MM.1S (cell line): ENCODE results near the gene TECTB.

Source experiments
- DNase-seq: peaks from one replicate; pipeline ENCODE4 v3.0.0-alpha.2; 2015
- H2AFZ ChIP-seq: fragments of 300-600 bp; sonication (generic); 2 replicates; pipeline ENCODE4 v1.6.0; 2016; ENCODE audit warnings: antibody characterized with exemption, low read length
- H3F3A ChIP-seq: fragments of 300-600 bp; sonication (generic); 2 replicates; pipeline ENCODE4 v1.6.1; 2016; ENCODE audit warnings: mild to moderate bottlenecking, antibody characterized with exemption, low read length, moderate library complexity, mixed read lengths; ENCODE audit not compliant: insufficient read depth
- H3K27ac ChIP-seq: fragments of 300-600 bp; sonication (generic); 2 replicates; pipeline ENCODE4 v1.5.1; 2016; ENCODE audit warnings: mild to moderate bottlenecking, low read length
- H3K27me3 ChIP-seq: fragments of 300-600 bp; sonication (generic); replicated peaks from 2 replicates; pipeline ENCODE4 v1.6.0; 2016; ENCODE audit warnings: low read length; ENCODE audit not compliant: insufficient read depth
- H3K36me3 ChIP-seq: fragments of 300-600 bp; sonication (generic); replicated peaks from 2 replicates; pipeline ENCODE4 v1.6.1; 2016; ENCODE audit warnings: mild to moderate bottlenecking, low read length, mixed read lengths; ENCODE audit not compliant: insufficient read depth
- H3K4me1 ChIP-seq: fragments of 300-600 bp; sonication (generic); 2 replicates; pipeline ENCODE4 v1.6.1; 2016; ENCODE audit warnings: low read length, mixed read lengths
- H3K4me2 ChIP-seq: fragments of 300-600 bp; sonication (generic); 2 replicates; pipeline ENCODE4 v1.6.0; 2016; ENCODE audit warnings: low read depth, low read length
- H3K4me3 ChIP-seq: fragments of 300-600 bp; sonication (generic); 2 replicates; pipeline ENCODE4 v1.5.1; 2016; ENCODE audit warnings: low read length, mixed read lengths
- H3K79me2 ChIP-seq: fragments of 300-600 bp; sonication (generic); 2 replicates; pipeline ENCODE4 v1.6.1; 2016; ENCODE audit warnings: mixed run types, low read length, mixed read lengths
- H3K9ac ChIP-seq: fragments of 300-600 bp; sonication (generic); 2 replicates; pipeline ENCODE4 v1.6.1; 2016; ENCODE audit warnings: low read length, mixed read lengths
- H3K9me2 ChIP-seq: fragments of 300-600 bp; sonication (generic); replicated peaks from 2 replicates; pipeline ENCODE4 v1.6.1; 2016; ENCODE audit warnings: mild to moderate bottlenecking, low read length, mixed read lengths; ENCODE audit not compliant: insufficient read depth
- H3K9me3 ChIP-seq: fragments of 300-600 bp; sonication (generic); replicated peaks from 2 replicates; pipeline ENCODE4 v1.6.1; 2016; ENCODE audit warnings: mild to moderate bottlenecking, low read length, mixed read lengths; ENCODE audit not compliant: insufficient read depth
- H4K20me1 ChIP-seq: fragments of 300-600 bp; sonication (generic); 2 replicates; pipeline ENCODE4 v1.6.1; 2016; ENCODE audit warnings: mild to moderate bottlenecking, low read length, moderate library complexity, mixed read lengths; ENCODE audit not compliant: insufficient read depth
- EZH2 ChIP-seq: fragments of 300-600 bp; sonication (generic); optimal IDR thresholded peaks from 2 replicates; pipeline ENCODE3; 2017; ENCODE audit warnings: low read depth, mild to moderate bottlenecking, antibody characterized with exemption, low read length, mixed read lengths
- EZH2phosphoT487 ChIP-seq: fragments of 300-600 bp; sonication (generic); IDR thresholded peaks from 2 replicates; pipeline ENCODE4 v1.6.1; 2018; ENCODE audit warnings: antibody characterized with exemption, low read length
- TF ChIP-seq, protein P1 (sequence below): fragments of 300-600 bp; sonication (generic); IDR thresholded peaks from 2 replicates; pipeline ENCODE4 v1.5.1; 2016; ENCODE audit warnings: antibody characterized with exemption, low read length, mixed read lengths

Gene TECTB

DNA sequence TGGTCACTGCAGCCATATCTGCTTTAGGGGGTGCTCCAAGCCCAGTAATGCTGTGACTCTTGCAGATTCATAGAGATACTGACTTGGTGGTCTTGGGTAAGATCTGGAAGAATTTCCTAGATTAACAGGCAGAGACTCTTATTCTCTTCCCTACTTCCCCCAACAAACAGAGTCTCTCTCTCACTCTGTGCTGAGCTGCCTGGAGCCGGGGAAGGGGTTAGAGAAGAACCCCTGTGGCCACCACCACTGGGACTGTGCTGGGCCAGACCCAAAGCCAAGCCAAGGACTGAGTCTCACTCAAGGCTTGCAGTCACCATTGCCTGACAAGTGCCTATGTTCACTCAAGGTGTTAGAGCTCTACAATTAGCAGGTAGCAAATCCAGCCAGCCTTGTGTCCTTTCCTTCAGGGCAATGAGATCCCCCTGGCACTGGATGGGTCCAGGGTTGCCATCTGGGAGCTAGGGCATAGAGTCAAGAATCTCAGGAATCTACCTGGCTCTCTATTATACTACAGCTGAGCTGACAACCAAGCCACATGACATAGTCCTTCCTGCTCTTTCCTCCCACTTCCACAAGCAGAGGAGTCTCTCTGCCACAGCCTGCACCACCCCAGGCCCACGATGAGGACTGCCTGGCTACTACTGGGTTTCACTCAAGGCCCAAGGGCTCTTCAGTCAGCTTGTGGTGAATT lies 41.4 kb upstream of the TECTB start:
- Histone ChIP-seq H3K9ac (no peak overlapping the region), H3K4me2 (no peak overlapping the region), H3K4me3 (no peak overlapping the region), H3K27ac (no peak overlapping the region), H3K36me3 (no peaks in the 10 kb centered on the region), H4K20me1 (no peaks in the 10 kb centered on the region), H3K27me3 (no peaks in the 10 kb centered on the region), H3F3A (no peaks in the 10 kb centered on the region), H3K9me2 (no peaks in the 10 kb centered on the region), H2AFZ (no peak overlapping the region), H3K4me1 (no peaks in the 10 kb centered on the region), H3K79me2 (no peaks in the 10 kb centered on the region), H3K9me3 (no peaks in the 10 kb centered on the region)
- TF ChIP-seq EZH2phosphoT487, result no peak
- TF ChIP-seq, protein P1, sequence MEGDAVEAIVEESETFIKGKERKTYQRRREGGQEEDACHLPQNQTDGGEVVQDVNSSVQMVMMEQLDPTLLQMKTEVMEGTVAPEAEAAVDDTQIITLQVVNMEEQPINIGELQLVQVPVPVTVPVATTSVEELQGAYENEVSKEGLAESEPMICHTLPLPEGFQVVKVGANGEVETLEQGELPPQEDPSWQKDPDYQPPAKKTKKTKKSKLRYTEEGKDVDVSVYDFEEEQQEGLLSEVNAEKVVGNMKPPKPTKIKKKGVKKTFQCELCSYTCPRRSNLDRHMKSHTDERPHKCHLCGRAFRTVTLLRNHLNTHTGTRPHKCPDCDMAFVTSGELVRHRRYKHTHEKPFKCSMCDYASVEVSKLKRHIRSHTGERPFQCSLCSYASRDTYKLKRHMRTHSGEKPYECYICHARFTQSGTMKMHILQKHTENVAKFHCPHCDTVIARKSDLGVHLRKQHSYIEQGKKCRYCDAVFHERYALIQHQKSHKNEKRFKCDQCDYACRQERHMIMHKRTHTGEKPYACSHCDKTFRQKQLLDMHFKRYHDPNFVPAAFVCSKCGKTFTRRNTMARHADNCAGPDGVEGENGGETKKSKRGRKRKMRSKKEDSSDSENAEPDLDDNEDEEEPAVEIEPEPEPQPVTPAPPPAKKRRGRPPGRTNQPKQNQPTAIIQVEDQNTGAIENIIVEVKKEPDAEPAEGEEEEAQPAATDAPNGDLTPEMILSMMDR, result no peak
- no peak for TF ChIP-seq EZH2
- DNase-seq, result no peak

DNA sequence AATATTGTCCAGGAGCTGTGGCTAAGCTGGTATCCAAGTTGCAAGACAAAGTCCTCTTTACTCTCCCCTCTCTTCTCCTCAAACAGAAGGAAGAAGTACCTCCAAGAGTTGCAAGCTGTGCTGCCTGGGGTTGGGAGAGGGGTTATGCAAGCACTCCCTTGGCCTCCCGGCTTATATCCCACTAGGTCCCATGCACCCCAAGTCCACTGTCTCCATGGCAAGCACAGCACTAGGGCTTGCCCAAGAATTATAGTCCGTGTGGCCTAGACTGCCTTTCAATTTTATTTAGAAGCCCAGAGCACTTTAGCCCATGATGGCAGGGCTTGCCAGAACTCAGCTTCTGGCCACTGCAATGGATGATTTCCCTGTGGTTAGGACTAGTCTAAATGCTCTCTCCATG lies 40.4 kb upstream of the TECTB start:
- no peaks in the 10 kb centered on the region for H3K9me2 ChIP-seq
- no peaks in the 10 kb centered on the region for H3K4me1 ChIP-seq
- H3K9me3 ChIP-seq, result no peaks in the 10 kb centered on the region
- no peaks in the 10 kb centered on the region for H4K20me1 ChIP-seq
- TF ChIP-seq EZH2phosphoT487, result no peak
- no peak for TF ChIP-seq EZH2
- TF ChIP-seq, protein P1, result no peak
- H3F3A ChIP-seq, result no peaks in the 10 kb centered on the region
- no peaks in the 10 kb centered on the region for H3K27me3 ChIP-seq
- no peak overlapping the region for H2AFZ ChIP-seq
- no peak overlapping the region for H3K4me2 ChIP-seq
- H3K79me2 ChIP-seq, result no peaks in the 10 kb centered on the region
- no peak overlapping the region for H3K4me3 ChIP-seq
- H3K36me3 ChIP-seq, result no peaks in the 10 kb centered on the region
- DNase-seq, result no peak
- no peak overlapping the region for H3K27ac ChIP-seq
- no peak overlapping the region for H3K9ac ChIP-seq

DNA sequence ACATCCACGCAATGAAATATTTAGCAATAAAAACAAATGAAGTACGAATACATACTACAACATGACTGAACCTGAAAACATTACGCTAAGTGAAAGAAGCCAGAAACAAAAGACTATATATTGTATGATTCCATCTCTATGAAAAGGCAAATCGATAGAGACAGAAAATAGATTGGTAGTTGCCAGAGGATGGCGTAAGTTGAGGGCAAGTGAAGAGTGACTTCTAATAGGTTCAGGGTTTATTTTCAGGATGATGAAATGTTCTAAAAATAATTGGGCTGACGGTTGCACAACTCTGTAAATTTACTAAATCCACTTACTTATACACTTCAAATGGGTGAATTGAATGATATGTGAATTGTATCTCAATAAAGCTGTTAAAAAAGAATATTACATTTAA lies 39.5 kb upstream of the TECTB start:
- Histone ChIP-seq H3K9me3 (no peaks in the 10 kb centered on the region), H3K27me3 (no peaks in the 10 kb centered on the region), H3K4me1 (no peaks in the 10 kb centered on the region), H4K20me1 (no peaks in the 10 kb centered on the region), H3K4me3 (no peak overlapping the region), H2AFZ (no peak overlapping the region), H3K9me2 (no peaks in the 10 kb centered on the region), H3K9ac (no peak overlapping the region), H3F3A (no peaks in the 10 kb centered on the region), H3K36me3 (no peaks in the 10 kb centered on the region), H3K4me2 (no peak overlapping the region), H3K79me2 (no peaks in the 10 kb centered on the region), H3K27ac (no peak overlapping the region)
- DNase-seq, result no peak
- TF ChIP-seq EZH2phosphoT487, result no peak
- TF ChIP-seq EZH2, result no peak
- TF ChIP-seq, protein P1, result no peak
